HEK293 (cell line): ENCODE measurements around the gene RAB40C.
A peak's percentile ranks its signal among the peaks of the same experiment; 100 is the strongest.

Experiments used
- CTCF ChIA-PET: fragments of 350-600 bp; formaldehyde crosslinking; extraction: SDS; loops from one replicate; lab custom pipeline; 2021; ENCODE audit warnings: antibody characterized with exemption; lab: Yijun Ruan, JAX
- POLR2A ChIA-PET: fragments of 300-600 bp; formaldehyde crosslinking; extraction: SDS; loops from one replicate; lab custom pipeline; 2020; ENCODE audit warnings: antibody characterized with exemption, inconsistent platforms; lab: Yijun Ruan, JAX
- H3K27ac ChIP-seq: fragments of 200-500 bp; sonication (Bioruptor generic); 2 replicates; pipeline ENCODE4 v1.5.1; 2014; ENCODE audit warnings: low read depth, low read length, control low read depth, inconsistent platforms; ENCODE audit errors: extremely low read depth
- H3K36me3 ChIP-seq, 2 experiments: fragments of 200-500 bp in 1 of 2; sonication (Bioruptor generic) in 1 of 2; 1 replicate in 1 of 2; 2 replicates in 1 of 2; pipeline ENCODE4 v1.5.1; 2014 to 2017; ENCODE audit warnings: inconsistent platforms in 2 of 2, low read length in 2 of 2; ENCODE audit not compliant: control insufficient read depth in 2 of 2, insufficient read depth in 1 of 2
- H3K4me1 ChIP-seq: fragments of 200-500 bp; sonication (Bioruptor generic); 2 replicates; pipeline ENCODE4 v1.5.1; 2014; ENCODE audit warnings: mild to moderate bottlenecking, low read length, inconsistent platforms; ENCODE audit not compliant: control insufficient read depth, insufficient read depth
- H3K4me3 ChIP-seq: 2 replicates; pipeline ENCODE4 v1.5.1; 2011; ENCODE audit warnings: low read depth, mild to moderate bottlenecking, control low read depth, low read length, moderate library complexity
- H3K9me3 ChIP-seq: fragments of 200-500 bp; sonication (Bioruptor generic); 2 replicates; pipeline ENCODE4 v1.5.1; 2014; ENCODE audit warnings: low read depth, low read length, inconsistent platforms; ENCODE audit not compliant: control insufficient read depth, insufficient read depth
- ELK4 ChIP-seq: IDR thresholded peaks from 2 replicates; pipeline ENCODE4 v1.6.1; 2011; ENCODE audit warnings: mild to moderate bottlenecking, low read depth, low read length, borderline replicate concordance
- HIC1 ChIP-seq: fragments of 450-650 bp; formaldehyde crosslinking; IDR thresholded peaks from 2 replicates; pipeline ENCODE4 v1.5.1; 2016; ENCODE audit warnings: missing biosample characterization, missing genetic modification characterization
- HOXC10 ChIP-seq: sonication (generic); formaldehyde crosslinking; IDR thresholded peaks from 2 replicates; pipeline ENCODE4 v1.8.1; 2023; ENCODE audit warnings: mild to moderate bottlenecking, missing genetic modification reagents
- IKZF3 ChIP-seq: fragments of 450-650 bp; IDR thresholded peaks from 2 replicates; pipeline ENCODE4 v1.5.0; 2018; ENCODE audit warnings: missing biosample characterization, mild to moderate bottlenecking, missing genetic modification characterization, moderate library complexity
- PATZ1 ChIP-seq: fragments of 450-650 bp; formaldehyde crosslinking; IDR thresholded peaks from 2 replicates; pipeline ENCODE4 v1.5.1; 2016; ENCODE audit warnings: missing biosample characterization, missing genetic modification characterization
- SCRT1 ChIP-seq: fragments of 450-650 bp; formaldehyde crosslinking; IDR thresholded peaks from 2 replicates; pipeline ENCODE4 v1.5.1; 2016; ENCODE audit warnings: missing biosample characterization, missing genetic modification characterization, borderline replicate concordance
- SCRT2 ChIP-seq: fragments of 450-650 bp; formaldehyde crosslinking; IDR thresholded peaks from 2 replicates; pipeline ENCODE4 v1.5.1; 2016; ENCODE audit warnings: missing biosample characterization, missing genetic modification characterization
- SP2 ChIP-seq: fragments of 450-650 bp; formaldehyde crosslinking; IDR thresholded peaks from 2 replicates; pipeline ENCODE4 v1.5.1; 2016; ENCODE audit warnings: missing biosample characterization, missing genetic modification characterization
- YY1 ChIP-seq: fragments of 450-650 bp; formaldehyde crosslinking; IDR thresholded peaks from 2 replicates; pipeline ENCODE4 v1.5.1; 2018; ENCODE audit warnings: missing biosample characterization, missing genetic modification characterization
- ZBTB48 ChIP-seq: fragments of 450-650 bp; formaldehyde crosslinking; IDR thresholded peaks from 2 replicates; pipeline ENCODE4 v1.5.1; 2016; ENCODE audit warnings: missing biosample characterization, missing genetic modification characterization
- ZFP3 ChIP-seq: fragments of 450-650 bp; formaldehyde crosslinking; IDR thresholded peaks from 2 replicates; pipeline ENCODE4 v1.5.1; 2016; ENCODE audit warnings: low read depth, missing biosample characterization, missing genetic modification characterization
- ZNF2 ChIP-seq: fragments of 450-650 bp; formaldehyde crosslinking; IDR thresholded peaks from 2 replicates; pipeline ENCODE4 v1.5.1; 2016; ENCODE audit warnings: missing biosample characterization, missing genetic modification characterization
- ZNF266 ChIP-seq: fragments of 450-650 bp; formaldehyde crosslinking; IDR thresholded peaks from 2 replicates; pipeline ENCODE4 v1.5.1; 2016; ENCODE audit warnings: missing biosample characterization, missing genetic modification characterization, low read depth
- ZNF571 ChIP-seq: fragments of 450-650 bp; formaldehyde crosslinking; IDR thresholded peaks from 2 replicates; pipeline ENCODE4 v1.5.0; 2017; ENCODE audit warnings: missing biosample characterization, missing genetic modification characterization
- ZNF645 ChIP-seq: fragments of 450-650 bp; formaldehyde crosslinking; IDR thresholded peaks from 2 replicates; pipeline ENCODE4; 2016; ENCODE audit warnings: missing biosample characterization, missing genetic modification characterization
- ZNF670 ChIP-seq: fragments of 450-650 bp; formaldehyde crosslinking; IDR thresholded peaks from 2 replicates; pipeline ENCODE4 v1.5.1; 2016; ENCODE audit warnings: missing biosample characterization, missing genetic modification characterization, low read depth
- ZNF785 ChIP-seq: fragments of 450-650 bp; formaldehyde crosslinking; IDR thresholded peaks from 2 replicates; pipeline ENCODE4 v1.5.1; 2016; ENCODE audit warnings: missing biosample characterization, missing genetic modification characterization

Gene RAB40C

GRCh38 chr16:586047-586644, 3.7 kb upstream of the RAB40C start (continued):
- TF ChIP-seq HIC1 (tag by site-specific recombination) (peak; percentile 95), SCRT2 (no peak), HOXC10 (no peak)

GRCh38 chr16:586645-587590, 2.9 kb upstream of the RAB40C start:
- H3K36me3 ChIP-seq = peaks cover 0 to 8% of the 10 kb centered on the region in 2 experiments; a peak in 1 of 3 replicates
- POLR2A ChIA-PET = interaction anchor here (0.8 to 2.2 kb wide), 4 partner anchors 44 to 195 kb away, joined by 3 to 8 read pairs (median 6); partner anchors contain the start of gene METTL26
- CTCF ChIA-PET = interaction anchor here (0.6 to 1.1 kb wide), 3 partner anchors 15 to 195 kb away, joined by 3 to 4 read pairs (median 3); no protein-coding TSS in a partner anchor
- no peak overlapping the region for H3K4me3 ChIP-seq
- peaks cover 9% of the 10 kb centered on the region; the same call in 1 of the 2 replicates for H3K4me1 ChIP-seq
- TF ChIP-seq ELK4 (no peak), ZNF266 (tag by site-specific recombination) (no peak), PATZ1 (peak; percentile 16; the same call in 1 of the 2 replicates), YY1 (tag by site-specific recombination) (no peak), ZNF645 (peak; percentile 50; the same call in 1 of the 2 replicates), ZNF2 (tag by site-specific recombination) (0 out of 2 replicates have a peak, but pooled peaks have one; percentile 25), ZFP3 (tag by site-specific recombination) (no peak), ZBTB48 (tag by site-specific recombination) (peak; percentile 69), IKZF3 (tag by site-specific recombination) (peak; percentile 55; the same call in 1 of the 2 replicates), ZNF571 (no peak), ZNF785 (no peak), SCRT2 (peak; percentile 95), SCRT1 (tag by site-specific recombination) (peak; percentile 87), ZNF670 (tag by site-specific recombination) (no peak), SP2 (peak; percentile 17; the same call in 1 of the 2 replicates)
- H3K27ac ChIP-seq = peak overlapping the region; percentile 94; the same call in 1 of the 2 replicates
- H3K9me3 ChIP-seq = no peaks in the 10 kb centered on the region
